GM18867 (cell line): ENCODE data around the gene MRGPRG.

ENCODE experiments used
- ATAC-seq: cut with Tn5 transposase; IDR thresholded peaks from one replicate; pipeline ENCODE4 v1.9.1; 2021; ENCODE audit warnings: mild to moderate bottlenecking, moderate library complexity; ENCODE audit not compliant: unreplicated experiment

MRGPRG gene

DNA sequence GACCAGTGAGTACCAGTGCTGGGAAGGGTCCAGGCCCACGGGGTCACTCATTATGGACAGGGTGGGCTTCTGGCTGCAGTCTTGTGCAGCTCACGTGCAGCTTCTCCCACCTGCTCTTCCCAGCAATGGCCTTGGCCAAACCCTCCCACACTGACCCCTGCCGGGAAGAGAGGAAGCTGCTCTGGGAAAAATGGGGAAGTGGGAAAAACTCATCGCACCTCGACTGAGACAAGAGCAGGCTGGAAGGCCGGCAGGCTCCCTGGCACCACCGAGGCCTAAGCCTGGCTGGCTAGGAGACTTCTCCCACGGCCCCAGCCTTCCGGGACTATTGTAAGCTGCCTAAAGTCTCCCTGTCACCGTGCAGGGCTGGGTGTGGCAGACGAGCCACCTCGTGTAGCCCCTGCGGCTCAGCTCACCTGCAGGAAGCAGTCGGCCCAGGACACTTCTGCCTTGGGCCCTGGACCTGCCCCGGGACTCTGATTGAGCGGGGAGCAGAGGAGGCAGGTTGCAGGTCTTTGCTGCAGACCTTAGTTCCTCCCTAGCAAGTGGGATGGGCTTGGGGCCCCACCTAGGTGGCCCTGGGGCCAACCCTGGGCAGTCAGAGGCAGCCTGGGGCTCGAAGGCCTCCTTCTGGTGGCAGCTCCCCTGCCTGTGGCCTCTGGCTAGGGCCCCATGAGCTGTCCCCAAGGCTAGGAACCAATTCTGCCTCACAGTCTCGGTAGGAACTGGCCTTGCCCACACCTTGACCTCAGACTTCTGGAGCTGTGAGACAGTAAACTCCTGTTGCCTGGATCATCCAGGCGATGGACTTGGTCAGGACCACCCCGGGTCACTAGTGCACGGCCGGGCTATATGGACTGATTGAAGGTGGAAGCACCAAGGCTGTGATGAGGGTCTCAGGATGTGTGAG lies 23.1 kb downstream of the MRGPRG start:
- no peak for ATAC-seq

DNA sequence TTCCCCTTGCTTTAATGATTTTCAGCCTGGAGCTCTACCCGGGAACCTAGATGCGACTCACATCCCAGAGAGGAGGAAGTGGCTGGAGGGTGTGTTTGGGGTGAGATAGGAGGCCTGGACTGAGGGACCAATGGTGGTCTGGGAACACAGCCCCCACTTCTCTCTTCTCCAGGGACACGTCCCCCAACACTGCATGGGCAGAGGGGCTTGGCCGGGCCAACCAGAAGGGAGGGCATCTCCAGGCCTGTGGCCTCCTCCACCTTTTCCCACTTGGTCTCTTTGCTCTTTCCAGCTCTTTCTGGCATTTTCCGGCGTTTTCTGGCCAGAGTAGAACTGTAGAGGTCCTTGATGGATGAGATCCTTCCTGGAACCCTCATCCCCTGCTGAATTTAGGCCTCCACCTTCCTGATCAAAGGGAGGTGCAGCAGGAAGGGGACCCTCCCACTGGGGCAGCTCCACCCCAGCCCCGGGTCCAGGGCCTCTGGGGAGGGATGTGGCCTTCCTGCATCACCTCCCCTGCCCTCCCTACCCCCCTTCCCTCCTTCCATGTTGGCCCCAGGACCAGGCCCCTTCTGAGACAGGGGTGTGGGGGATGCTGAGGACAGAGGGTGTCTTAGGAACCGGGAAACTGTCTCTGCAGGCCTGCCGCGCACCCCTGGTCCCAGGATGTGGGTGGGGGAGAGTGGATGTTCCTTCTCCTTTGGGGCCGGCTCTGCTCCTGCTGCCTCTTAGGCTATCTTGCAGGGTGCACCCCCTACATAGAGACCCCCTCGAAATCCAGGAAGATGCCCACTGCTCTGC lies 24.4 kb downstream of the MRGPRG start:
- no peak for ATAC-seq

DNA sequence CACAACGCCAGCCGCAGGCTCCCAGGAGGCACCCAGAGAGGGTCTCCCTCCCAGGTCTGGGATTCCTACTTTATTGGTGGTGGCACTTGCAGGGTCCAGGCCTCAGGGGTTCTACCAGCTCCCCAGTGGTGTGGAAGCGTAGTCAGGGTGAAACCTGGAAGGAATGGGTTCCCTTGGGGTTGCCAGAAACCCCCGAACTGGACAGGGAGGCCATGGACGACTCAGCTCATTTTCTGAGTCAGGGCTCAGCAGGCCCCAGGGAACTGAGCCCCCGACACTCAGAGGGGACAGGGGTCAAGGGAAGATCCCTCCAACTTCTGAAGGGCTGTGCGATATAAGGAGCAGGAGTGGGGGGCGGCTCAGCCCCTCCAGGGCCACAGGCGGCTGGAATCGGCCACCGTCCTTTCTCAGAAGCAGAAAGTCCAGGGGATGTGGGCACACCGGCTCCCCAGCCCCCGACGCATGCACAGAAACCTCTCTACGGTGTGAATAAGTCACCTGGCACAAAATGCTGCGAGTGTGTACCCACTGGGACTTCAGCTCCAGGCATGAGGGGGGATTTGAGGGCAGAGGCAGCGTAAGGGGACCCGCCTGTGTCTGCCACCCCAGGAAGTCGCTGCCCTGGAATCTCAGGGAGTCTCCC lies 25.1 kb downstream of the MRGPRG start:
- no peak for ATAC-seq

DNA sequence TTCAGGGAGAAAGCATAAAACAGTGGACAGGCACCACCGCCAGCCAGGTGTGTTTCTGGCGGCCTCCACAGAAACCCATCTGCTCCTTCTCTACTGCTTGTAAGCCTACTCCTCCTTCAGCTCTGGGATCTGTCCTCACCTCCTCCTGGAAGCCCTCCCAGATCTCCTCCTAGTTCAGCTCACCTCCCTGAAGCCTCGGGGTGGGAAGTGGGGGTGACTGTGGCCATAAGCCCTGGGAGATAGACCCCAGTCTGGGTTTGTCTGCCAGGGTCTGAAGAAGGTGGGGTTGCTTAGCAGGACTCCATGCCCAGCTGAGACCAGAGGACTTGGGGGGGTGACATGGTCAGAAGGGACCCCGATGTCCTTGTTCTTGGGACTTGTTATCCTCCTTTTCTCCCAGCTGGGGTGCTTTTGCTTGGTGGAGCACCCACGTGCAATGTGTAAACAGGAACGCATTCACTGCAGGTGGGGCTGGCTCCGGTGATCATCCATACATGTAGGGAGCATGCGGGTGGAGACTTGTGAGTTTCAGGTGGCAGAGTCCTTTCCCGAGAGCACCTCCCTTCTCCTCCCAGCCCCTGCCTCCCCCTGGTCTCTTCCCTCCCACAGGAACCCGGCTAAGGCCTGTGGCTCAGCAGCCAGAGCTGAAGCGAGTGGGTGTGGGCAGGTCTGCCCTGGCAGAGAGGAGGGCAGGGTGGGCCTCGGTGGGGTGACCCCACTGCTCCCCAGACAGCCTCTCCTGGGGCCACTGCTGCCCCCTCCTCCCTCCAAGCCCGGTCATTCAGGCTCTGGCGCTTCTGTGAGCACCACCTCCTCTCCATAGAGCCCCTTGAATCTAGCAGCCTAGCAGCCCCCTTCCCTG lies 25.9 kb downstream of the MRGPRG start:
- ATAC-seq, result no peak

DNA sequence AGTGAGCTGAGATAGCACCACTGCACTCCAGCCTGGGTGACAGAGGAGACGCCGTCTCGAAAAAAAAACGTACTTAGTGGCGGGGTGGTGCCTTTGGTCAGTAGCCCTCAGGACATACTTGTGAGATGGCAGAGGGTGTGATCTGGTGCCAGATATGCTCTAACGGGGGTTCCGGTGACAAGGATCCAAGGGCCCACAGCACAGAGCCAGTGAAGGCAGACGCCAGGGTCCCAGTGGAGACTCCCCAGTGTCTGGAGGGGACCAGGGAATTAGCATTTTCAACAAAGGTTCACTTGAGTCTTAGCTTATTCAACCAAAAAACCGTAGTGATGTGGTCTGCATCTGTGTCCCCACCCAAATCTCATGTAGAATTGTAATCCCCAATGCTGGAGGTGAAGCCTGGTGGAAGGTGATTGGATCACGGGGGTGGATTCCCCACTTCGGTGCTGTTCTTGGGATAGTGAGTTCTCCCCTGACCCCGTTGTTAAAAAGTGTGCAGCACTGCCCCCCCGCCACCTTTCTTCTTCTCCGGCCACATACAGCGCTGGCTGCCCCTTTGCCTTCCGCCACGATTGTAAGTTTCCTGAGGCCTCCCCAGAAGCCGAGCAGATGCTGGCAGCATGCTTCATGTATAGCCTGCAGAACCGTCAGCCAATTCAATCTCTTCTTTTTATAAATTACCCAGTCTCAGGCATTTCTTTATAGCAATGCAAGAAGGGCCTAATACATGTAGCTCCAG lies 26.9 kb downstream of the MRGPRG start:
- ATAC-seq, result no peak

DNA sequence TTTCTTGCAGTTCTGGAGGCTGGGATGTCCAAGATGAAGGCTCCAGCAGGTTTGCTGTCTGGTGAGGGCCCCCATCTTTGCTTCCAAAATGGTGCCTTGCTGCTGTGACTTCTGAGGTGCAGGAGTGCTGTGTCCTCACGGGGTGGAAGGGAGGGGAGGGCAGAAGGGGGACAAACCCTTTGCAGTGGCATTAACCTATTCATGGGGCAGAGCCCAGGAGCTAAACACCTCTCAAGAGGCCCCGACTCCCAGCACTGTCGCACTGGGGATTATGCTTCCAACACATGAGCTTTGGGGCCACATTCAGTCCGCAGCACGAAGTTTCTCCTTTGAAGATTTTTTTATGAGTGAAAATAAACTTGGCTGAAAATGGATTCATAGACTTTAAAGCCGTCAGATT lies 28.0 kb downstream of the MRGPRG start:
- no peak for ATAC-seq

DNA sequence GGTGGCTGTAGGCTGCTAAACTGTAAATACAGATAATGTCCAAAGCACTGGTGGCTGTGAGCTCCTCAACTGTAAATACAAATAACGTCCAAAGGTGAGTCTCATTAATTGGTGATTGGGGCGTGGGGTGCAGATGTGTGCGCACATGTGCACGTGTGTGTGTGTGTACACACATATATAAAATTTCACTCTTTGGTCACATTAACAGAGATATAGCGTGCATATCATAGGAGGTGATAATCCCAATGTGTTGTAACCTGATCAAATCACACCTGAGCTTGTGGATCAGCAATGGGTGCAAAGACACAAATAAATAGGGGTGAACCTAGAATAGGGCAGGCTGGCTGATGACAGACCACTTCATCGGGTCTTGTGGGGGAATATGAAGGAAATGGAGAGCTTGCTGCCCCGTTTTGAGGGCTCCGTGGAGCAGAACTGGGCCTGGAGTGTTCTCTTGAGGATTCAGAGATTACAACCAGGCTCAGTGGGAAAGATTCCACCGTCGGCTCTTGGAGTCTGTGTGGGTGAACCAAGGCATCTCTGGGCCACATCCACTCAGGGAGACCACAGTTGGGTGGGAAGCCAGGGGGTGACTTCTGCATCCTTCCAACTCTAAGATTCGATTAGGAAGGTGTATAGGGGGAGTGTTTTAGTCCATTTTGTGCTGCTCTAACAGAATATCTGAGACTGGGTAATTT lies 28.6 kb downstream of the MRGPRG start:
- ATAC-seq, result no peak

DNA sequence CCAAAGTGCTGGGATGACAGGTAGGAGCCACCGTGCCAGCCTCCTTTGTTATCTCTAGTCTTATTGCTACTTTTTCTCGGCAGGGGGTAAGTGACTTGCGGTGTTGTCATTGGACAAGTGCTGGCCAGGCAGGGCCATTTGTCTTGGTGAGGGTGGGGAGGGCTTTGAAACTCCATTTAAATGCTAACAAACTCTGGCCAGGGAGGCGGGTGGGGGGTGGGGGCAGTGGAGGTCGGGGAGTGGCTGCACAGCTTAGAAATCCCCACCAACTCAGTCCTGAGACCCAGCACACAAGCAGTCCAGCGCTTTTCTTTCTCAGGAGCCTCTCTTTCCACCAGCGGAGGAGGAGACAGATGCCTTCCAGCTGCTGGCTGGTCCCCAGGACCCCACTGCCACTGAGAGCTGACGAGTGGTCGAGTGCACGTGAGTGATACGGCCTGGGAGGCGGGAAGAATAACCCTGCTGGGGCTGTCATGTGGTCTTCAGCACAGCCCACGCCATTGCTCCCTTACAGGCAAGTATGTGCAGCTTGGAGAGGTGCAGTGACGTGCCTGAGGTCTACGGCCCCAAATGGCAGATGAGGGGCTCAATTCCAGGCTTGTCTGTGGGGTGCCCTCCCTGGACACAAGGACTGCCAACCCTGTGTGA lies 29.3 kb downstream of the MRGPRG start:
- no peak for ATAC-seq

DNA sequence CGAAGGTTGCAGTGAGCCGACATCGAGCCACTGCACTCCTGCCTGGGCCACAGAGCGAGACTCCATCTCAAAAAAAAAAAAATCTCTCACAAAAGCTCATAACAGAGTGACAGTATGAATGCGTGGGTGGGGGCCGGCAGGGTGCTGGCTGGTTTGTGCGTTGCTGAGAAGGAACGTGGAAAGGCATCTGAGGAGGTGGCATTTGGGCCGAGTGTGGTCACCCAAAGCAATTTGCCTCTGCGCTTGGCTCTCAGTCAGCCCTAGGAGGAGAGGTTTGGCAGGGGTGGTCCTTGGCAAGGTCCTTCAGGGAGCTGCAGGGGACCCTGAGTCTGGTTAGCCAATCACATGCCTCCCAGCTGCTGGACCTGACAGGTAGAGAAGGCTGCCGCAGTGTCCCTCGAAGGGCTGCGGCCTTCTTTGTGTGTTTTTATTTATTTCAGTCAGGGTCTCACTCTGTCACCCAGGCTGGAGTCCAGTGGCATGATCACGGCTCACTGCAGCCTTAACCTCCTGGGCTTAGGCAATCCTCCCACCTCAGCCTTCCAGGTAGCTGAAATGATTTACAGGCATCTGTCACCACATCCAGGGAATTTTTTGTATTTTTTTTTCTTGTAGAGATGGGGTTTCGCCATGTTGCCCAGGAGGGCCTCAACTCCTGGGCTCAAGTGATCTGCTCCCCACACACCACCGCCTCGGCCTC lies 30.0 kb downstream of the MRGPRG start:
- ATAC-seq, result no peak

DNA sequence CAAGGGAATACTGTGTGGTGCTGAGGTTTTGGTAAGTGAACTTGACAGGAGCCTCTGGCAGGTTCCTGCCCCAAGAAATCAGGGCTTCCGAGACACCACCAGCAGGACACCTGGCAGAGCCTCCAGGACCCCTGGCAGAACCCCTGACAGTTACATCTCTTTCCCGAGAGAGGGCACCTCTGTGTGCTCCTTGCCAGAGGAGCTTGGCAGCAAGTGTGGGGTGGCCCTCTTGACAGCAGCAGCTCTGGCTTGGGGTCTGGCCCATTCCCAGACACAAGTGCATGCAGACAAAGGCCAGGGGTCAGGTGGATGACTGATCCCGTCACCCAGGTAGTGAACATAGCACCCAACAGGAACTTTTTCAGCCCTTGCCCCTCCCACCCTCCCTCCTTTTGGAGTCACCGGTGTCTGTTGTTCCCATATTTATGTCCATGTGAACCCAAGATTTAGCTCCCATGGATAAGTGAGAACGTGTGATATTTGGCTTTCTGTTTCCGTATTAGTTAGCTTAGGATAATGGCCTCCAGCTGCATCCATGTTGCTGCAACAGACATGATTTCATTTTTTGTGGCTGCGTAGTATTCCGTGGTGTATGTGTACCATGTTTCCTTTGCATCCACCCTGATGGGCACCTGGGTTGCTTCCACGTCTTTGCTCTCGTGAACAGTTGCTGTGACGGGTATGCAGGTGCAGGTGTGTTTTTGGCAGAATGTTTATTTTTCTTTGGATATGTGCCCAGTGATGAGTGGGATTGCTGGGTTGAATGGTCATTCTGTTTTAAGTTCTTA lies 32.3 kb downstream of the MRGPRG start:
- no peak for ATAC-seq

DNA sequence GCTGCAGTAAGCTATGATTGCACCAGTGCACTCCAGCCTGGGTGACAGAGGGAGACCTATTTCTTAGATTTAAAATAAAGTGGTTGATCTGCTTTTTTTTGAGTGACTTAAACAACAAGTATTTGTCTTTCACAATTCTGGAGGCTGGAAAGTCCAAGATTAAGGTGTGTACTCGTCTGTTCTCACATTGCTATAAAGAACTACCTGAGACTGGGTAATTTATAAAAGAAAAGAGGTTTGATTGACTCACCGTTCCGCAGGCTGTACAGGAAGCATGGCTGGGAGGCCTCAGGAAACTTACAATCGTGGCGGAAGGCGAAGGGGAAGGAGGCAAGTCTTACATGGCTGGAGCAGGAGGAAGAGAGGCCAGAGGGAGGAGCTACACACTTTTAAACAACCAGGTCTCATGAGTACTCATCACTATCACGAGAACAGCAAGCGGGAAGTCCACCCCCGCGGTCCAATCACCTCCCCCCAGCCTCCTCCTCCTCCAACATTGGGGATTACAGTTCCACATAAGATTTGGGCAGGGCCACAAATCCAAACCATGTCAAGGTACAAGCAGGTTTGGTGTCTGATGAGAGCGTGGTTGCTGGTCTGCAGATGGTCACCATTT lies 33.8 kb downstream of the MRGPRG start:
- no peak for ATAC-seq

DNA sequence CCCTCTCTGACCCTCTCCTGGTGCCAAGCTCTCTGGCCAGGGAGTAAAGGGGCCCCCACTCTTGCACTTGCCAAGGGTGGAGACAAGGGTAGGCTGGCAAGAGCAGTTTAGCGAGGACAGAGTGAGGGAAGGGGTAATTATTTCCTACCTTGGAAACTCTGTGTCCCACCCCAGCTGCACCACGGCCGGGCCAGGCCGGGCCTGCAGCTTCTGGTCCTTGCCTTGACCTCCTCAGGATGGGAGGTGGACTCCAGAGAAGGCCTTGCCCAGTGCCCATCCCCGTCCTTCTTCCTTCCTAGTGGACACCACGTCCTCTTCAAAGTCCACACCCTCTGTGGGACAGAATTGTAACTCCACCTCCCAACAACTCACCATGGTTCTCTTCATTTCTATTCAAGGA lies 35.1 kb downstream of the MRGPRG start:
- no peak for ATAC-seq

DNA sequence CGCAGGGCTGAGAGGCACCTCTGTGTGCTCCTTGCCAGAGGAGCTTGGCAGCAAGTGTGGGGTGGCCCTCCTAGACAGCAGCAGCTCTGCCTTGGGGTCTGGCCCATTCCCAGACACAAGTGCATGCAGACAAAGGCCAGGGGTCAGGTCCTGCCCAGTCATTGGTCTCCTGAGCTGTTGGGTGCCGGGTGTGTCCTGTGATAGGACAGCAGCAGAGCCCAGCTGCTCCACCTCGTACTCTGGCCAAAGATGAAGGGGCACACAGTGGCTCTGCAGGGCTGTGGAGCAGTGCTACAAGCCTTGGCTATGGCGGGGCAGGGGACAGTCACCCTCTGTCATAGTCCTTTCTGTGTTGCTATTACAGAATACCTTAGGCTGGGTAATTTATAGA lies 36.2 kb downstream of the MRGPRG start:
- ATAC-seq, result no peak

DNA sequence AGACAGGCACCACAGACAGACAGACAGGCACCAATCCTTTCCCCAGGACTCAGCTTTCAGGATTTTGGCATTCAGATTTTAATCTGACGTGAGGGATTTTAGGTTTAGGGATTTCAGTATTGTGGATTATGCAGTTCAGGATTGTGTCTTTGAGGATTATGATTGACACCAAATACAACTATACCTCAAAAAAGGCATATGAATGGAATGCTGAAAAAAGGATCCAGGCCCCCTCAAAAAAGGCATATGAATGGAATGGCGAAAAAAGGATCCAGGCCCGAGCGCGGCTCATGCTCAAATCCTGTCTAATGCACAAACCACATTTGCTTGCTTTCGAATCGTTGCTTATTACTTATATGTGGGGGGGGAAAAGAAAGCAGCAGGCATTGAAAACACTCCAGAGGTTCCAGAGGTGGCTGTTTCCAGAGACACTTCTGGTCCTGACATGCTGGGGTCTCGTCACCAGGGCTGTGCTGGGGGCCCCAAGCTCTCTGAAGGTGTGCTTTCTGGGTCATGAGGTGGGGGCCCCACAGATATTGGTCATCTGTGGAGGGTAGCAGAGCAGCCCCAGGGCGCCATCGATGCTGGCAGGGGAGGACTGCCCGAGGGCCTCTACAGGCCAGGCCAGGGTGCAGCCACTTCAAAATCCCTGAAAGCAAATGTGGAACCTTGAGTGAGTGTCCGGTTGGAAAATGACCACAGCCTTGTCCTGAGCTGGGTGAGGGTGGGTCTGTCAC lies 36.7 kb downstream of the MRGPRG start:
- ATAC-seq, result no peak

DNA sequence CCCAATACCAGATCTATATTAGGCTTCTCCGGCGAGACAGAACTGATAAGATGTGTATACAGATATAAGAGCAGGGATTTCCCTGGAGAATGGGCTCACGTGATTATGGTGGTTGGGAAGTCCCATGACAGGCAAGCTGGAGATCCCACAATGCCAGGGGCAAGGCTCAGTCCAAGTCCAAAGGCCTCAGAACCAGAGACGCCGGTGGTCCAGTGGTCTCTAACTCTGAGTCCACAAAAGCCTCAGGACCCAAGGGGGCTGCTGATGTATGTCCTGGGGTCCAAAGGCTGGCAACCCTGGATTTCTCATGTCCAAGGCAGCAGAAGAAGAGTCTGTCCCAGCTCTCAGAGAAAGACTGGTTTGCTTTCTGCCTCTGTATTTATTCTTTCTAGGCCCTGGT lies 37.7 kb downstream of the MRGPRG start:
- no peak for ATAC-seq

DNA sequence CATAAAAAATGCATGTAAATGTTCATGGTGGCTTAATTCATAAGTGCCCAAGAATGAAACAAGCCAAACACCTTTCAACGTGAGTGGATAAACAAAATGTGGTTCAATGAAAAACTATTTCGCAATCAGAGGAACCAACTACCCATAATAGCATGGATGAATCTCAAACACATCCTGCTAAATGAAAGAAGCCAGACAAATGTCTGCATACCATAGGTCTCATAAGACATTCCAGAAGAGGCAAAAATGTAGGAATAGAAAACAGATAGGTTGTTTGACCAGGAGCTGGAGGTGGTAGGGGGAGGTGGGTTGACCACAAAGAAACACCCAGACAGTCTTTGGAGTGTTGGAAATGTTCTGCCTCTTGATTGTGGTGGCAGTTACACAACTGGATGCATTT lies 40.3 kb downstream of the MRGPRG start:
- ATAC-seq, result no peak
